NOMO-1 treated with dmso at 0.1 percent for 144 hours (cell line): ENCODE data around the gene UTP25.

Experiments used
- DNase-seq: peaks from one replicate; lab custom pipeline; 2025; ENCODE audit not compliant: unreplicated experiment; lab: John Stamatoyannopoulos, UW

The UTP25 gene

DNA sequence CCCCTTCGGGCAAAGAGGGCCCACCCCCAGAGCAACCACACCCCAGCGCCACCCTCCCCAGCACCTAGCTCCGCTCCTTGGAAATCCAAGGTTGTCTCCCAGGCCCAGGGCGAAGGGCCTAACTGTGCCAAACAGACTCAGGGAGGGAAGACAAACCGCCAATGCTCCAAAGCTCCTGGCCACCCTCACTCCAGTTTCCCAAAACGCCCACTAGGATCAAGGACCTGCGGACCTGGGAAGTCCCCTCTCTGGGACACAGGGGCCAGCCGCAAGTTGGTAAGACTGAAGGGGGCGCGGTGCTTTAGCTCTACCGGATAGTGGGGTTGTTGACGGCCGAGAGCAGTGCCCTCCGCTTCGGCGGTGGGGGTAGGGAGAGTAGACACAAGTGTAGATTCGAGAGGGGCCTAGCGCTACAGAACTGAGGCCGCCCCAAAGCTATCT lies 22.4 kb upstream of the UTP25 start:
- DNase-seq: no peak

- peak; percentile 38 for DNase-seq
Observed at GRCh38 chr1:209805875-209806760, 21.7 kb upstream of the UTP25 start, which contains the start of gene IRF6. Gene IRF6 (minus strand): TSS chr1:209806142. CDS start chr1:209801413, 4,729 bp downstream.

- DNase-seq: no peak
Observed at GRCh38 chr1:209807509-209807908, 20.3 kb upstream of the UTP25 start.

DNA sequence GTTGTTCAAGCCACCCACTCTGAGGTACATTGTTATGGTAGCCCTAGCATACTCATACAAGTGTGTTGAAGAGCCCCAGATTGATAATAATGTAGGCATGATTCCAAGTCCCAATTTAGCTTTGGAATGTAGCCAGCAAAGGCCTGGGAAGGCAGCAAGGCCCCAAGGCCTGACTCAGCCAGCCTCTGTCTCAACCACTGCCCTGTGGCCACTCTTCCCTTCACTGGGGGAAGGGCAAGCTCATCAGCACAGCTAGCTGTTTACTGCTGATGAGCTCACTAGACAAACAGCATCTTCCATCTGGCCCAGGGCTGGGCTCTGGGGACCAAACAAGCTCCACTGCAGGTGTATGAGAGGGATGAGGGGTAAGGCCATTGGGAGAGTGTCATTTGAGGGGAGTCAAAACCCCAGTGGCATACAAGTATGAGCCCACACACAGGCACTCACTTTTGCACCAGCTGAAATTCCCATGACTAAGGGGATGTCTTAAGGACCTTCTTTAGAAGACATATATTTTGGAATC lies 19.7 kb upstream of the UTP25 start:
- DNase-seq: no peak

DNA sequence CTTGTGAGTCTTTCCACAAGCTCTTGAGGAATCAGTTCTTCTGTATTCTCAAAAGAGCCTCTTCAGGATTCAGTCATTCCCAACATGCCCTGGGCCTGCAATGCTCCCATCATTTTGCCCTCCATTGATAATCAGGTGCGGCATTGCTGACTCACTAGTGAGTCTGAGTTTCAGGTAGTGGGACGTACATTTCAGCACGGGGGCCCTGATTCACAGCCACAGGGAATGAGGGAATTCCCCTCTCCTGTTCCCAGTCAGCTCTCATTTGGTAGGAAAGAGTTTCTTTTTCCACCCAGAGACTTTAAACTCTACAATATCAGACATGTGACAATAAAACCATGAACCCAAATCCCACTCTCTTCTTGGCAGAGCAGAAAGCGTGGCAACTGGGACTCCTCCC lies 18.2 kb upstream of the UTP25 start:
- no peak for DNase-seq

- DNase-seq: no peak
Observed at GRCh38 chr1:209810783-209811182, 17.0 kb upstream of the UTP25 start.

DNA sequence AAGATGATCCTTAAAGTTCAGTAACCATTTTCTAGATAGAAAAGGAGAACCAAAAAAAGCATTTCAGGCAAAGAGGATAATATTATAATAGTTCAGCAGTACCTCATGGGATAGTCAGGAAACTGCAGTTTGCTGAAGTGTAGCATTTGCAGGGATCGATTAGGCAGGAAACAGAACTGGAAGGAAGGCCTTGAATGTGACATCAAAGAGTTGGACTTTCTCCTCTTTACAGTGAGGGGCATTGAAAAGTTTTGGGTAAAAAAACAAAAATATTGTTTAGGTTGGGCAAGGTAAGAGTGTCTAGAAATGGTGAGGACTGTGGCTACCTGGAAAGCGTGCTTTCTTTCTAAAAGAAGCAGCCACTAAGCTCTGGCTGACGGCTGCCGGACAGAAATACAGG lies 13.9 kb upstream of the UTP25 start:
- DNase-seq: no peak

GRCh38 chr1:209815490-209815889 lies 12.3 kb upstream of the UTP25 start:
- DNase-seq: no peak

DNA sequence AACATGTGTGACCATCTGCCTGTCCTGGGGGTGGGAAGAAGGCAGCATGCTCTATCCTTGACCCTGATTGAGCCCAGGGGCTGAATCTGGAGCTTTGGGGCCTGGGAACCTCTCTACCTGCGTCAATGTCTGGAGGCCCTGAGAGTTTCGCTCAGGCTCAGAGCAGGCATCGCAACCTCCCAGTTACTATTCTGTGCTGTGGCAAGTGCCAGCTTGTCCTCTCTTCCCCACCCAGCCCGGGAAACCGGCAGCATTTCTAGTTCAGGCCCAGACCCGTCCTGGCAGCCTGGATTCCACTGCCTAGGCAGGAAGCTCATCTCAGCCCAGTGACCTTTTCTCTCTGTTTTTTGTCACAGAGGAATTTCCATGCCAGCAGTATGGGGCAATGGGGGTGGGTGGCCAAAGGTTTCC lies 11.8 kb upstream of the UTP25 start:
- no peak for DNase-seq

GRCh38 chr1:209816923-209817322 lies 10.8 kb upstream of the UTP25 start:
- DNase-seq: no peak

DNA sequence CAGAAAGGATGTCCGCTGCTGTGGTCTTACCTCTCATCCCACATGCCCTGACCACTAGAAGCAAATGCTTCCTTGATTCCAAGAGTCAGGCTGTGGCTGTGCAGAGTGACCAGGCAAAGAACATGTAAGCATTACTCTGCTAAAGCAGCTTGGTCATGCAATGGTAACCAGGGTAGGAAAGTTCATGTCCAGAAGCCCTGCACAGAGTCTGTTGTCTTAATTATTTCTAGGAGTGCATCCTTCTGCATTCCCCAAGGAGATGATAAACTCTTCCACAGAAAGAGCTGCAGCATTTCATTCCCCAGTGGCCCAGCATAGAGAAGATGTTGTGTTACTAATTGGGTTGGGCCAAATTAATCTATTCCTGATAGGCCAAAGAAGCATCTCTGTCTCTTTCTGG lies 10.1 kb upstream of the UTP25 start:
- DNase-seq: no peak

DNA sequence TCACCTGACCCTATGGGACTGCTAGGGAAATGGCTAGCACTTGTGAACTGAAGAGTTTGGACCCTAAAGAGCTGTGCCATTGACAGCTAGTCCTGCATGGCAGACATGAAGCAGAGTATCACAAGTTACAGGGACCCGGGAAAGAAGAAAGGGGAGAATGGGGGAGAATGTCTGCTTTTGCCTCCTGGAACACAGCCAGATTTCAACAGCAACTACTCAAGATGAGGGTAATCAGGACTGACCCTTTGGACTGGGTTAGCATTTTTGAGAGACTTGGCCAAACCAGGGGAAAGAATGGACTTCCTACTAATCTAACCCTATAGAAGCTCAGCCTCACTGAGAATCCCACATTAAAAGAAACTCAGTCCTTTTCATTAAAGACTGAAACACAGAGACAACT lies 8.7 kb upstream of the UTP25 start:
- no peak for DNase-seq

GRCh38 chr1:209820986-209821385 lies 6.8 kb upstream of the UTP25 start:
- DNase-seq: no peak

GRCh38 chr1:209822706-209823105 lies 5.1 kb upstream of the UTP25 start:
- DNase-seq: no peak

DNA sequence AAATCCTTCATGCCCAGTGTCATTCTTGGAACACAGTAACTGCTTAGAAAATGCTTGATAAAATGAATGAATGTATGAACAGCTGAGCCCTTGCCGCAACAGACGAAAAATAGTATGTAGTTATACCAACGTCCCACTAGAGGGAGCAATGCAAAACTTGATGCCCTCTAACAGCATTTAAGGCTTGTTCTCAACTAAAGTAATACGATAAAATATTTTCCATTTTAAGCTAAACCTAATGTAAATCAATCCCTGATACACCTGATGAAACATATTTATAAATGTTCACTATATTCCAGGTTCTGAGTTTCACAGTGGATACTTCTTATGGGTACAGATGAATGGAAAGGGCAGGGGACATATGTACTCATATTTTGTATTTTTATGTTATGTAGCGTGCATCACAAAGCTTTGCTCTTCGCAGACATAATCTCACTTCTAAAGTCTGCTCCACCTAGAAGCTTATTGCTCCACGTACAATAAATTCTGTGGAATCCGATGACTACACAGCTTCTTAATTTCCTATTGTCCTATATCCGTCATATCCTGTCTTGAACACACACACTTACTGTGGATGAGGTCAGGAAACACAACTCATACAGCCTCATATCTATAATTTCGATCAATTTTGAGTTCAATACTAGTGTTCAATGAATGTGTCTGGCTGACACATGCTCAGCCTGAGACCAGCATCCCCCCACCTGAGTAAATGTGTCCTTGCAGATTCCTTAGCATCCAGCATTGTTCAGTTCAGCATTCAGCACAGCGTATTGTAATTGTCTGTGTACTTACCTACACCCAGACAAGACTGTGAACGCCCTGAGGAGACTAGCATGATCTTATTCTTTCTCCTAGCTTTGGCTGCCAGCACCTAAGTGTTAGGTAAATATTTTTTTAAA lies 4.4 kb upstream of the UTP25 start:
- DNase-seq: peak; percentile 25

GRCh38 chr1:209825591-209826434 lies 2.0 kb upstream of the UTP25 start:
- no peak for DNase-seq

DNA sequence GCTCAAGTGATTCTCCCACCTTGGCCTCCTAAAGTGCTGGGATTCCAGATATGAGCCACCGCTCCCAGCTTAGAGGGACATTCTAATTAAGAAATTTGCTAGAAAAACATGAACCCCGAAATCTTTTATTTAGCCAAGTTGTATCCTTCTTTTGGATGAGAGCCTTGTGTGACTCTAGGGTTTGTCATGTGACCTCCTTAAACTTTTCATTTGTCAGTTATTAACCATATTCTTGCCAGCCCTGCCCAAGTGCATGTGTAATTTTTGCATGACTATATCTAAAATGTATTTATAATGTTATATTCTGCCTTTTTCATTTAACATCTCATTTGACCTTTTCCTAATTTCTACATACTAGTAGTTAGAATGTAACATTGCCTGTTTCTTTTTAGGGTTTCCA lies 1.9 kb downstream of the UTP25 start:
- no peak for DNase-seq

DNA sequence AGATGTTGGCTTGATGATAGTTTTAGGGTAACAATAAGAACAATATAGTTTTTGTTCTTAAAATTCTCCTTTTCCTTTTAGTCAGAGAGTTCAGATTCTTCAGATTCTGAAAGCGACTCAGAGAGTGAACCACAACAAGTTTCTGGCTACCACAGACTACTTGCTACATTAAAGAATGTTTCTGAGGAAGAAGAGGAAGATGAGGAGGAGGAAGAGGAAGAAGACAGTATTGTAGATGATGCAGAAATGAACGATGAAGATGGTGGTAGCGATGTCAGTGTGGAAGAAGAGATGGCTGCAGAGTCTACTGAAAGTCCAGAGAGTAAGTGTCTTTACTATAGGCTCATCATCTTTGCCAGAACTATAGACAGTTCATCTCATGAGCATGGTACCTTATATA lies 3.0 kb downstream of the UTP25 start:
- DNase-seq: no peak

DNA sequence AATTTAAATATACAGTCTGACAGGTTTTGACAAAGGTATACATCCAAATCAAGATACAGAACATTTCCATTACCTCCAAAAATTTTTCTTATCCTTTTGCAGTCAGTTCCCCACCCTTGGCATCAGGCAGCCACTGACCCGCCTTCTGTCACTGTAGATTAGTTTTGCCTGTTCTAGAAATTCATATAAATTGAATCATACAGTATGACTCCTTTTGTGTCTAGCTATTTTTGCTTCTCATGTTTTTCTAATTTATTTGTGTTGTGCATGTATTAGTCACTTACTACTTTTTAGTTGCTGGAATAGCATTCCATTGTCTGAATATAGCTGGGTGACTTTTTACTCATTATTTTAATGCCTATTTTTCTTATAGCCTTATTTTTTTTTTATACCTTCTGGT lies 3.8 kb downstream of the UTP25 start:
- no peak for DNase-seq

DNA sequence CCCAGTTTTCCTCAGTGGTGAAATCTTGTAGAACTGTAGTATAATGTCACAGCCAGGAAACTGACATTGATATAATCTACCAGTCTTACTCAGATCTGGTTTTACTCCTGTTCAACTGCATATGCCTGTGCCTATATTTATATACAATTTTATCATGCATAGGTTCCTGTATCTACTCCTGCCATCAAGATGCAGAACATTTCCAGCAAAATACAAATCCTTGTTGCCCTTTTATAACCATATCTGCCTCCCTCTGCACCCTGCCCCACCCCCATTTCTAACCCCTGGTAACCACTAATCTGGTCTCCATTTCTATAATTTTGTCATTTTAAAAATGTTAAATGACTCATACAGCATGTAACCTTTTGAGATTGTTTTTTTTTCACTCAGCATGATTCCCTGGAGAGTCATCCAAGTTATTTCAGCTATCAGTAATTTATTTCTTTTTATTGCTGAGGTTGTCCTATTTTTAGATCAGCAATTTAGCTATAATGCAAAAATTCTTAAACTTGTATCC lies 8.1 kb downstream of the UTP25 start:
- DNase-seq: no peak

GRCh38 chr1:209837671-209838070 lies 9.9 kb downstream of the UTP25 start:
- DNase-seq: no peak
